Naive B cell (primary cell): ENCODE results near the gene RBBP5. TPM values are rescaled to one million over a fixed set of nuclear protein-coding genes. Genes with fewer than 3 reads are reported as not detected.
A peak's percentile ranks its signal among the peaks of the same experiment; 100 is the strongest.

Experiments used
- ATAC-seq, 2 donors: fragments of 150-1000 bp; cut with Tn5 transposase; 2 replicates each; pipeline ENCODE4 v1.10.0; 2021; ENCODE audit warnings: low read depth in 2 of 2, mild to moderate bottlenecking in 2 of 2, moderate library complexity in 2 of 2
- DNase-seq: peaks from one replicate; pipeline ENCODE4 v3.0.0; 2022
- H3K27ac Mint-ChIP-seq, 6 donors: one replicate each; pipeline ENCODE4 v1.8.0; 2020 to 2022; ENCODE audit warnings: mild to moderate bottlenecking in 6 of 6, mixed read lengths in 6 of 6, moderate library complexity in 5 of 6, inconsistent platforms in 2 of 6
- H3K27me3 Mint-ChIP-seq, 3 donors: one replicate each; pipeline ENCODE4 v1.8.0; 2021 to 2022; ENCODE audit warnings: mixed read lengths in 3 of 3, mild to moderate bottlenecking in 1 of 3
- H3K36me3 Mint-ChIP-seq, 2 donors: one replicate each; pipeline ENCODE4 v1.8.0; 2020 to 2022; ENCODE audit warnings: mixed read lengths in 2 of 2, inconsistent platforms in 1 of 2, mild to moderate bottlenecking in 1 of 2
- H3K4me1 Mint-ChIP-seq, 3 donors: one replicate each; pipeline ENCODE4 v1.8.0; 2020 to 2022; ENCODE audit warnings: mixed read lengths in 3 of 3, inconsistent platforms in 1 of 3, mild to moderate bottlenecking in 1 of 3, moderate library complexity in 1 of 3
- H3K4me3 Mint-ChIP-seq, 8 donors: one replicate each; pipeline ENCODE4 v1.8.0; 2020 to 2022; ENCODE audit warnings: mild to moderate bottlenecking in 8 of 8, mixed read lengths in 8 of 8, moderate library complexity in 8 of 8, inconsistent platforms in 2 of 8
- H3K9me3 Mint-ChIP-seq, 7 donors: one replicate each; pipeline ENCODE4 v1.8.0; 2020 to 2022; ENCODE audit warnings: mixed read lengths in 7 of 7, mild to moderate bottlenecking in 5 of 7, inconsistent platforms in 2 of 7, moderate library complexity in 1 of 7
- polyA plus RNA-seq, 6 donors: library from polyadenylated mRNA; unstranded; fragments of 300-500 nt; fragmentation: Illumina TruSeq; gene quantifications; one replicate each; pipeline ENCODE4 v1.2.3, GENCODE V29; 2021; ENCODE audit warnings: low read depth in 6 of 6

Gene RBBP5
- polyA plus RNA-seq, 6 donors from 2014 or later: 7.8 to 21.2 (median 18.9) TPM

DNA sequence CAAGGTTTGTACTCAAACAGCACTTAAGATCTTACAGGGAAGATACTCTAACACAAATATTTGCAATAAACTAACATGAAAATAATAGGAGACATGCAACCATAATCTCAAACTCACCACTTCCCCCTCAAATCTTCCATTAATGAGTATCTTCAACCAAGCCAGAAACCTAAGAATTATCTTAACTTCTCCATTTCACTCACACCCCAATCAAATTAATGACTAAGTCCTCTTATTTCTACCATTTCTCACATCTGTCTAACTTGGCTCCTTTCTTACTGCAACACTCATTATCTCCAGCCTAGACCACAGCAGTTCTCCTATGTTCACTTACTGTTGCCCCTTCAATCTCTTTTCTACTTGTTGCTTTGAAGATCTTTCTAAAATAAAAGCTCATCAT lies 10.4 kb downstream of the RBBP5 start:
- no peaks in the 10 kb centered on the region for H3K27me3 Mint-ChIP-seq
- no peak for DNase-seq
- peaks cover 10 to 24% of the 10 kb centered on the region in 2 donors for H3K36me3 Mint-ChIP-seq
- ATAC-seq: peak; percentile 21 to 49
- H3K4me1 Mint-ChIP-seq: peaks cover 14 to 30% (median 15%) of the 10 kb centered on the region in 3 donors
- H3K9me3 Mint-ChIP-seq: no peaks in the 10 kb centered on the region
- H3K27ac Mint-ChIP-seq: peak overlapping the region in 4 of 6 donors; percentile 4 to 62 (median 32)
- no peak overlapping the region for H3K4me3 Mint-ChIP-seq

DNA sequence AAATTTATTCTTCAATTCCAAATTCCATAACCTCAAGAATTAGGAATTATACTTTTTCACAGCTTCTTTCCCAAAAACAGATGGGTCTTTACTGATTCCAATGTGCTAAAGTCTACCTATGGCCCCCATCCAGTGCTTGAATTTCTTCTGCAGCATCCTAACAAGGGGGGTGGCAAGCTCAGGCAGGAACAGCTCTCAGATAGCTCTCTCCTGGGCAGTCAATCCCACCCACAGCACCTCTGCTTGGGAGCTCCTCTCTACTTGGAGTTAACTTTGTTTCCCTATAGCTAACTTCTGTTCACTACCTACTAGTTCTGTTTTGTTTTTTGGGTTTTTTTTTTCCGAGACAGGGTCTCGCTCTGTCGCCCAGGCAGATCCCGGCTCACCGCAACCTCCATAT lies 12.1 kb downstream of the RBBP5 start:
- no peaks in the 10 kb centered on the region for H3K9me3 Mint-ChIP-seq
- H3K36me3 Mint-ChIP-seq: peaks cover 10 to 30% of the 10 kb centered on the region in 2 donors
- H3K4me1 Mint-ChIP-seq: peaks cover 14 to 26% (median 14%) of the 10 kb centered on the region in 3 donors
- no peaks in the 10 kb centered on the region for H3K27me3 Mint-ChIP-seq
- DNase-seq (no peak), ATAC-seq (no peak)
- peak overlapping the region in 2 of 6 donors; percentile 19 to 32 for H3K27ac Mint-ChIP-seq
- H3K4me3 Mint-ChIP-seq: no peak overlapping the region

- DNase-seq: no peak
- peaks cover 14 to 26% (median 14%) of the 10 kb centered on the region in 3 donors for H3K4me1 Mint-ChIP-seq
- H3K27ac Mint-ChIP-seq: no peak overlapping the region
- no peaks in the 10 kb centered on the region for H3K9me3 Mint-ChIP-seq
- H3K4me3 Mint-ChIP-seq: no peak overlapping the region
- H3K27me3 Mint-ChIP-seq: no peaks in the 10 kb centered on the region
- peaks cover 10 to 30% of the 10 kb centered on the region in 2 donors for H3K36me3 Mint-ChIP-seq
- ATAC-seq: no peak
Measured at GRCh38 chr1:205109269-205109668, 12.5 kb downstream of the RBBP5 start.

DNA sequence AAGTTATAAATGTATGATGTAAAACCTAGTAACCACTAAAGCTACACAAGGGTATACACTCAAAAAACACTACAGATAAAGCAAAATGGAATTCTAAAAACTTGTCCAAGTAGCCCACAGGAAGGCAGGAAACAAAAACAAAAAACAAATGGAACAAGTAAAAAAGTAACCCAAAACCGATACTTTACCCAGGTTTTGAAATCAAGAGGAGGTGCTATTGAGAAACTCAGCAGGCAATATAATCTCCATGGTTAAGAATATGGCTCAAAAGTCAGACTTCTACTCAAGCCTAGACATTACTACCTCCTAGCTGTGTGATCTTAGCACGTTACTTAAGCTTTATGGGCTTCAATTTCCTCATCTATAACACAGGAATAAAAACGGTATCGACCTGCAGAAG lies 13.3 kb downstream of the RBBP5 start:
- H3K36me3 Mint-ChIP-seq: peaks cover 15 to 33% of the 10 kb centered on the region in 2 donors
- ATAC-seq (no peak), DNase-seq (no peak)
- no peaks in the 10 kb centered on the region for H3K9me3 Mint-ChIP-seq
- no peaks in the 10 kb centered on the region for H3K27me3 Mint-ChIP-seq
- peaks cover 14 to 26% (median 14%) of the 10 kb centered on the region in 3 donors for H3K4me1 Mint-ChIP-seq
- peak overlapping the region in 1 of 6 donors; percentile 46 for H3K27ac Mint-ChIP-seq
- H3K4me3 Mint-ChIP-seq: no peak overlapping the region

- ATAC-seq (no peak), DNase-seq (no peak)
- Mint-ChIP-seq H3K4me3 (no peak overlapping the region), H3K9me3 (no peaks in the 10 kb centered on the region), H3K4me1 (peaks cover 14 to 26% (median 14%) of the 10 kb centered on the region in 3 donors), H3K27me3 (no peaks in the 10 kb centered on the region), H3K27ac (peak overlapping the region in 1 of 6 donors; percentile 14), H3K36me3 (peaks cover 20 to 32% of the 10 kb centered on the region in 2 donors)
Measured at GRCh38 chr1:205107327-205107726, 14.5 kb downstream of the RBBP5 start.

DNA sequence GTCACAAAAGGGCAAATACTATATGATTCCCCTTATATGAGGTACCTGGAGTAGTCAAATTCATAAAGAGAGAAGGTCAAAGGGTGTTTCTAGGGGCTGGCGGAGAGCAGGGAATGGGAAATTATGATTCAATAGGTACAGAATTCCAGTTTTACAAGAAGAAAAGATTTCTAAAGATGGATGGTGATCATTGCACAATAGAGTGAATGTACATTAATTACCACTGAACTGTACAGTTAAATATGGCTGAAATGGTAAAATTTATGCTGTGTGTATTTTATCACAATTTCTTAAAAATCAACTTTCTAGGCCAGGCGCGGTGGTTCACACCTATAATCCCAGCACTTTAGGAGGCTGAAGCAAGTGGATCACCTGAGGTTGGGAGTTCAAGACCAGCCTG lies 19.4 kb downstream of the RBBP5 start:
- no peak overlapping the region for H3K4me3 Mint-ChIP-seq
- DNase-seq: no peak
- ATAC-seq: no peak
- H3K4me1 Mint-ChIP-seq: peaks cover 0 to 10% (median 3%) of the 10 kb centered on the region in 3 donors
- H3K27me3 Mint-ChIP-seq: no peaks in the 10 kb centered on the region
- no peaks in the 10 kb centered on the region for H3K9me3 Mint-ChIP-seq
- H3K27ac Mint-ChIP-seq: peak overlapping the region in 1 of 6 donors; percentile 33
- H3K36me3 Mint-ChIP-seq: peaks cover 26 to 52% of the 10 kb centered on the region in 2 donors

GRCh38 chr1:205098242-205098641 lies 23.5 kb downstream of the RBBP5 start:
- ATAC-seq (no peak), DNase-seq (no peak)
- Mint-ChIP-seq H3K27ac (peak overlapping the region in 1 of 6 donors; percentile 19), H3K4me3 (no peak overlapping the region), H3K27me3 (no peaks in the 10 kb centered on the region), H3K9me3 (no peaks in the 10 kb centered on the region), H3K4me1 (no peaks in the 10 kb centered on the region), H3K36me3 (peaks cover 42 to 56% of the 10 kb centered on the region in 2 donors)

- no peak overlapping the region for H3K4me3 Mint-ChIP-seq
- H3K36me3 Mint-ChIP-seq: peaks cover 40 to 51% of the 10 kb centered on the region in 2 donors
- H3K27ac Mint-ChIP-seq: peak overlapping the region in 1 of 6 donors; percentile 82
Measured at GRCh38 chr1:205095422-205095821, 26.4 kb downstream of the RBBP5 start.

GRCh38 chr1:205091043-205091740 lies 30.6 kb downstream of the RBBP5 start:
- DNase-seq: no peak
- Mint-ChIP-seq H3K9me3 (no peaks in the 10 kb centered on the region), H3K27ac (no peak overlapping the region), H3K27me3 (no peaks in the 10 kb centered on the region), H3K4me1 (no peaks in the 10 kb centered on the region), H3K36me3 (peaks cover 37 to 42% of the 10 kb centered on the region in 2 donors), H3K4me3 (peak overlapping the region in 1 of 8 donors; percentile 41)
- no peak for ATAC-seq

More at GRCh38 chr1:205095422-205095821, 26.4 kb downstream of the RBBP5 start:
- DNase-seq (no peak), ATAC-seq (no peak)
- H3K9me3 Mint-ChIP-seq: no peaks in the 10 kb centered on the region
- no peaks in the 10 kb centered on the region for H3K4me1 Mint-ChIP-seq
- no peaks in the 10 kb centered on the region for H3K27me3 Mint-ChIP-seq

DNA sequence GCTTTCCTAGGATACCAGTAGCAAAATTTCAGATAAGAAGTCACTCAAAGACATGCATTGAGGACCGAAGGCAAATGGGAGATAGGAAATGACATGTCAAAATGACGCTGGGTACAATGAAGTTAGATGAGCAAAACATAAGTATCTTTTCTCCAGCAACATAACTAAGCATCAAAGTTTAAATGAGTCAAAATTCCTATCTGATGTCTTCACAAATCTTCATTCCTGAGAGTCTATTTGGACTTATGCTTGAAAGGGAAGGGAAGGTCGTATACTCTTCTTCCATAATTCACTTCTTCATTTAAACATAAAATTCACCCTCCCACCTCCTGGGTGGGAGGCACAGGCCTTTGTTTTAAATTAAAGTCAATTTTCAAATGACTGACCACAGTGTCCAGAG lies 33.4 kb downstream of the RBBP5 start:
- peaks cover 19 to 47% of the 10 kb centered on the region in 2 donors for H3K36me3 Mint-ChIP-seq
- no peaks in the 10 kb centered on the region for H3K4me1 Mint-ChIP-seq
- H3K27me3 Mint-ChIP-seq: no peaks in the 10 kb centered on the region
- H3K27ac Mint-ChIP-seq: no peak overlapping the region
- DNase-seq: no peak
- no peak overlapping the region for H3K4me3 Mint-ChIP-seq
- no peak for ATAC-seq
- H3K9me3 Mint-ChIP-seq: no peaks in the 10 kb centered on the region

- Mint-ChIP-seq H3K27me3 (no peaks in the 10 kb centered on the region), H3K4me3 (no peak within 1 kb of the TSS), H3K4me1 (no peaks in the 10 kb centered on the region), H3K27ac (peak within 1 kb of the TSS in 2 of 6 donors; percentile 72 to 80), H3K9me3 (no peaks in the 10 kb centered on the region), H3K36me3 (peaks cover 10 to 39% of the 10 kb centered on the region in 2 donors)
- ATAC-seq (no peak), DNase-seq (no peak)
Measured at GRCh38 chr1:205084360-205084759, 37.4 kb downstream of the RBBP5 start, which contains the start of gene TMEM81. Gene TMEM81, minus strand, starts transcription at chr1:205084460. Its CDS starts 140 bp downstream, at chr1:205084320.

DNA sequence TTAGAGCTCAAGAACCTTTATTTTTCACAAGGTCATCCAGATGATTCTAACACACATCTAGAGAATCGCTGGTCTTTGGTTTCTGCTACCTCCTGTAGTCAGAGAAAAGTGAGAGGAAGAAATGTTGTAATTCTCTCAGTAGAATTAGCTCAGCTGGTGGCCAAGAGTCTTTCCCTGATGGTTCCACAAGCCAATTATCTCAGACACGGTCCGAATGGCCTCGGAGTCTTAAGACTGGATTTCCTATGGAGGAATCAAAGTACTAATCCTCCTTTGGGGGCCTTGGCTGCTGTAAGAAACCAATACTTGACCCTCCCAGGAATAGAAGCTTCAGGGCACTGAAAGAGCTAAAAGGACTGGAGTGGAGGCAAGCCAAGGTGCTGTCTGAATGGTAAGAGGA lies 39.3 kb downstream of the RBBP5 start:
- no peaks in the 10 kb centered on the region for H3K4me1 Mint-ChIP-seq
- H3K9me3 Mint-ChIP-seq: no peaks in the 10 kb centered on the region
- H3K36me3 Mint-ChIP-seq: peaks cover 0 to 22% of the 10 kb centered on the region in 2 donors
- no peak overlapping the region for H3K4me3 Mint-ChIP-seq
- no peak for ATAC-seq
- H3K27me3 Mint-ChIP-seq: no peaks in the 10 kb centered on the region
- no peak for DNase-seq
- H3K27ac Mint-ChIP-seq: no peak overlapping the region

DNA sequence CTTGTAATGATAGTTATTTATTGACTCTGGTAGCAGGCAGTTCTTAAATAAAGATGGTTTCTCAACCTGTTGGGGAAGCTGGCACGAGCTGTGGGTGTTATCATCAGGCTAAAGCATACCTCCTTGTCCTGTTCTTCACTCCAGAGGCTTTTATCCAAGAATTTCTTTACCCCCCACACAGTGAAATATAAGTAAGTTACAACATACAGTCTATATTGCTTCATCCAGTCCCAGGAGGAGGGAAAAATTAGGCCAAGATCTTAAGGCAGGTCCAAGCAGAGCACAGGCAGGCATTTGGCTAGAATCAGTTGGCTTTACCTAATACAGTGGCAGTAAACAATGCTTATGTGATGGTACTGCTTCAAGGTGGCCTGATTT lies 43.9 kb downstream of the RBBP5 start:
- H3K27me3 Mint-ChIP-seq: no peaks in the 10 kb centered on the region
- H3K36me3 Mint-ChIP-seq: no peaks in the 10 kb centered on the region
- H3K27ac Mint-ChIP-seq: no peak overlapping the region
- ATAC-seq (no peak), DNase-seq (no peak)
- no peak overlapping the region for H3K4me3 Mint-ChIP-seq
- no peaks in the 10 kb centered on the region for H3K4me1 Mint-ChIP-seq
- H3K9me3 Mint-ChIP-seq: no peaks in the 10 kb centered on the region

DNA sequence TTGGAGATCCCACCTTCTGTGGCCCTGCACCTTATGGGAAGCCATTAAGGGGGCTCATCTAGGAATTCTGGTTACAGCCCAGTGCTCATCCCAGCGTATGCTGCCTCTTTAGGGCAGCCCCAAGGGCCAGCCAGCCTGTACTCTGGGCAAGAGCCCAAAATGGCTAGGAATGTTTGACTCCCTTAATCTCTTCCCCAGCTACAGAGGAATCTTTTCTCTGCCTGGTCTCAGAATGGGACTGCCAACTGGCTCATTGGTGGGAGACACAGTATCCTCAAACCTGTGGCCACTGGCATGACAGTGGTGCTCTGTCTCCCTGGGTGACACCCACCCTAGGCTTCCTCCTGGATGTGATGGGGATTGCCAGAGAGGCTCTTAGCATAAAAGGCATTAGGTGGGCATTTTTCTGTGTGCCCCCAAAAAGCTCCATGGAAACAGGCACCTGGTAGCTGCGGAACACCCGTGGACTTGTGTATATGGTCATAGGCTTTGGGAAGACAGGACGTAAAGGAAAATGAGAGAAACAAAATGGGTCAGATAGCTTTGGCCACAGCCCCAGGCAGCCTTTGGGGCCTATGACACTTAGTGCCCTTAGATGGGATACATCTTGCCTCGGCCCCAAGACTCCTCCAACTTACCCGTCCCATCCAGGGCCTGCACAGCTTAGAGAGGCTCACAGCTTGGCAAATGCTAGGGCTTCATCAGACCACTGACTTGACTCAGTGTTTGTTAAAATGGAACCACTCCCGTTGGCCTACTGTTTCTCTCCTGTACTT lies 44.4 kb downstream of the RBBP5 start:
- Mint-ChIP-seq H3K27ac (no peak overlapping the region), H3K9me3 (no peaks in the 10 kb centered on the region), H3K4me3 (no peak overlapping the region), H3K36me3 (no peaks in the 10 kb centered on the region), H3K27me3 (no peaks in the 10 kb centered on the region), H3K4me1 (no peaks in the 10 kb centered on the region)
- DNase-seq (no peak), ATAC-seq (no peak)
